22Rv1 (cell line): ENCODE measurements around the gene LAMP1.

Experiments used
- ZFX ChIP-seq: fragments of 450-650 bp; IDR thresholded peaks from 2 replicates; pipeline ENCODE4 v1.6.1; 2017; ENCODE audit warnings: antibody characterized with exemption, borderline replicate concordance
- TF ChIP-seq, protein P1 (sequence below): fragments of 450-650 bp; IDR thresholded peaks from 2 replicates; pipeline ENCODE4 v1.5.1; 2017; ENCODE audit warnings: mild to moderate bottlenecking

DNA sequence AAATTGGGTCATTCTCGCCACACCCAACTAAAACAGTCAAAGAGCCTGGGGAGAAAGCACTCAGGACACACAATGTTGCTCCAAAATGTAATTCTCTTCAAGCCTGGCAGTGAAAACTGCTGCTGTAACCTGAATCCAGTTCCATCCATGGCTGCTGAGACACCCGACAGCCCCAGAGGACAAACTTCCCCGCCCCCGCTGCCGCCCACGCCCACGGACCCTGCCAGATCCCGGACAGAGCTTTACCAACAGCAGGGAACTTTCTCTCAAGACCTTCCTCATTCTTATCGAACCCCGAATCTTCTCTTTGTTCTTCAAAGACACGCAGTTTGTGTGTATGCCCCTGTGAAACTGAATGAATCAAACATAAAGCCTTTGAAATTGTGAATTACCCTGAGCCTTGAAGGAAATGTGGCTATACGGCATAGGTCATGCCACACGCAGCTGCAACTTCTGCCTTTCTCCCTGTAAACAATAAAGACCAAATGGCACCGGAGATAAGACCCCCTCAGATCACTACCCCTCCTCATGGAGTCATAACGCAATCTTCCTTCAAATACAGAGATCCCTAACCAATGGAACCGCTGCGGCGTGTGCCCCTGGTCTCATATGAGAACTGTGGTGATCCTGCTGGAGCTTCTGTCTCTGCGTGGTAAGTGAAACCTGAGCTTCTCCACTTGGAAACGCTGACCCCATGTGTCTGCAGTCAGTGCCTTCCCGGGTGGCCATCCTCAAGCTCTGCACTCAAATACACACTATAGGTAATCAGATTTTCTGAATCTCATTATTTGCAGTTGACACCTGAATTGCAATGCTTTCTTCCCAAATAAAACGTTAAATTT lies 4.8 kb upstream of the LAMP1 start:
- TF ChIP-seq, protein P1, sequence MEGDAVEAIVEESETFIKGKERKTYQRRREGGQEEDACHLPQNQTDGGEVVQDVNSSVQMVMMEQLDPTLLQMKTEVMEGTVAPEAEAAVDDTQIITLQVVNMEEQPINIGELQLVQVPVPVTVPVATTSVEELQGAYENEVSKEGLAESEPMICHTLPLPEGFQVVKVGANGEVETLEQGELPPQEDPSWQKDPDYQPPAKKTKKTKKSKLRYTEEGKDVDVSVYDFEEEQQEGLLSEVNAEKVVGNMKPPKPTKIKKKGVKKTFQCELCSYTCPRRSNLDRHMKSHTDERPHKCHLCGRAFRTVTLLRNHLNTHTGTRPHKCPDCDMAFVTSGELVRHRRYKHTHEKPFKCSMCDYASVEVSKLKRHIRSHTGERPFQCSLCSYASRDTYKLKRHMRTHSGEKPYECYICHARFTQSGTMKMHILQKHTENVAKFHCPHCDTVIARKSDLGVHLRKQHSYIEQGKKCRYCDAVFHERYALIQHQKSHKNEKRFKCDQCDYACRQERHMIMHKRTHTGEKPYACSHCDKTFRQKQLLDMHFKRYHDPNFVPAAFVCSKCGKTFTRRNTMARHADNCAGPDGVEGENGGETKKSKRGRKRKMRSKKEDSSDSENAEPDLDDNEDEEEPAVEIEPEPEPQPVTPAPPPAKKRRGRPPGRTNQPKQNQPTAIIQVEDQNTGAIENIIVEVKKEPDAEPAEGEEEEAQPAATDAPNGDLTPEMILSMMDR: no peak
- no peak for TF ChIP-seq ZFX
